Stimulated activated CD4-positive, alpha-beta T cell treated with anti-CD3 and anti-CD28 coated beads, Interleukin-1b, Interleukin-23, amount 100 ng/mL, for 24 hours (primary cell): ENCODE data around the gene LAMA5.
A peak's percentile ranks its signal among the peaks of the same experiment; 100 is the strongest.
"Not testable (repeated sequence)": the region's sequence is repeated elsewhere in the genome, so short reads cannot be mapped to it uniquely, and the experiment has no call there.

ENCODE experiments used
- DNase-seq, 4 experiments: peaks; one replicate each; pipeline ENCODE4 v3.0.0-alpha.2; 2020; ENCODE audit warnings: low read depth in 4 of 4, low spot score in 1 of 4

Gene LAMA5

GRCh38 chr20:62390317-62391164 lies 23.4 kb upstream of the LAMA5 start:
- DNase-seq: no peak

- DNase-seq: no peak
Observed at GRCh38 chr20:62389601-62390087, 22.5 kb upstream of the LAMA5 start.

DNA sequence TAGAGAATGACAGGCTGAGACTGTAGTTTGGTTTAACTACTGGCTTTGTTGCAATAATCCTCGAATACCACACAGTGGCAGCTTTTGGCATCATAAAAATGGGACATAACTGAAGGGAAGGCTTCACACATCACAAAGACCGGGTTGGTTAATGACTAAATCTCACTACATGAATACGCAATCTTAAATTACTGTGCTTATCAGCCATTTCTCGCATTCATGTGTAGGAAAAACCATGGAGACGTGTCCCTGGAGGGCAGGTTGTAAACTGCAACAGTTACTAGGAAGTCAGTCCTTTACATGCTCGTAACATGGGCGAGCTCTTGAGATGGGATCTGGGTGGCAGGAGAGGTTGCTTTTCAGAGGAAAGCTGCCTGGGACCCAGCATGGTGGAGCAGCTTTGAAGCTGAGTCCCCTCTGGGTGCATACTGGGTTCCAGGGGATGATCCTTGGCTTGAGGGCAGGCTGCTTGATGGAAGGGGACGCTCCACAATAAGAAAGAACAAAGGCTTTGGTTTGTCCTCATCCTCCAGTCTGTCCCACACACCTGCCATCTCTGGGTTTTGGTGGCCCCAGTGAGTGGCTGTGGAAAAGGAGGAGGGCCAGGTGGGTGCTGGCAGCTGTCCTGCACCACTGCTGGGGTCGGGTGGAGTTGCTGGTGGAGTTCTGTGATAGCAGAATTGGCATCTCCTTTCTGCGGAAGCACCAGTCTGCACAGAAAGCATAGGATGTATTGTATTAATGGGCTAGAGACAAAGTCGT lies 21.9 kb upstream of the LAMA5 start:
- DNase-seq: no peak

- no peak for DNase-seq
Observed at GRCh38 chr20:62387933-62388635, 21.0 kb upstream of the LAMA5 start.

DNA sequence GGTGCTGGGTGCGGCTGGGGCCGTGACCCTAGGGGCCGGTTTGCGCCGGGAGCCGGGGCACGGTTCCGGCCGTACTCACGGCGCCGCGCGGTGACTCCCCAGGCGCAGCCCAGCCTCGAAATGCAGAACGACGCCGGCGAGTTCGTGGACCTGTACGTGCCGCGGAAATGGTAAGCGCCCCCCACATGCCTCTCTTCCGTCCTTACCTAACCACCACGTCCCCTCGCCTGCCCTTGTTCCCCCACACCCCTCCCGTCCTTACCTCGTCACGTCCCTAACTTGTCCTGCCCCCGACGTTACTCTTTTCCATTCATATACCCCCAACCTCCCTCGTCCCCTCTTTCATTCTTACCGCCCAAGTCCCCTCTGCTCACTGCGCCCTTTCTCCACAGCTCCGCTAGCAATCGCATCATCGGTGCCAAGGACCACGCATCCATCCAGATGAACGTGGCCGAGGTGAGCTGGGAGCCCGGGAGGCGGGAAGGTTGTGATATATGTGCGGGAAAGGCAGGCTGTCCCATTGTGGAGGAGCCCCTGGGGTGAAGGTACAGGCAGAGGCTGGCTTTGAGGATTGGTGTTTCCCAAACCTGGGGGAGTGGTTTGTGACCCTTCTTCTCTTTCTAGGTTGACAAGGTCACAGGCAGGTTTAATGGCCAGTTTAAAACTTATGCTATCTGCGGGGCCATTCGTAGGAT lies 20.3 kb upstream of the LAMA5 start:
- DNase-seq: no peak

- peak; percentile 85 to 88 (median 86) for DNase-seq
Observed at GRCh38 chr20:62386383-62387218, 19.5 kb upstream of the LAMA5 start, which contains the start of gene RPS21. Gene RPS21, plus strand, starts transcription at chr20:62387103. Its CDS starts 236 bp downstream, at chr20:62387339.

DNA sequence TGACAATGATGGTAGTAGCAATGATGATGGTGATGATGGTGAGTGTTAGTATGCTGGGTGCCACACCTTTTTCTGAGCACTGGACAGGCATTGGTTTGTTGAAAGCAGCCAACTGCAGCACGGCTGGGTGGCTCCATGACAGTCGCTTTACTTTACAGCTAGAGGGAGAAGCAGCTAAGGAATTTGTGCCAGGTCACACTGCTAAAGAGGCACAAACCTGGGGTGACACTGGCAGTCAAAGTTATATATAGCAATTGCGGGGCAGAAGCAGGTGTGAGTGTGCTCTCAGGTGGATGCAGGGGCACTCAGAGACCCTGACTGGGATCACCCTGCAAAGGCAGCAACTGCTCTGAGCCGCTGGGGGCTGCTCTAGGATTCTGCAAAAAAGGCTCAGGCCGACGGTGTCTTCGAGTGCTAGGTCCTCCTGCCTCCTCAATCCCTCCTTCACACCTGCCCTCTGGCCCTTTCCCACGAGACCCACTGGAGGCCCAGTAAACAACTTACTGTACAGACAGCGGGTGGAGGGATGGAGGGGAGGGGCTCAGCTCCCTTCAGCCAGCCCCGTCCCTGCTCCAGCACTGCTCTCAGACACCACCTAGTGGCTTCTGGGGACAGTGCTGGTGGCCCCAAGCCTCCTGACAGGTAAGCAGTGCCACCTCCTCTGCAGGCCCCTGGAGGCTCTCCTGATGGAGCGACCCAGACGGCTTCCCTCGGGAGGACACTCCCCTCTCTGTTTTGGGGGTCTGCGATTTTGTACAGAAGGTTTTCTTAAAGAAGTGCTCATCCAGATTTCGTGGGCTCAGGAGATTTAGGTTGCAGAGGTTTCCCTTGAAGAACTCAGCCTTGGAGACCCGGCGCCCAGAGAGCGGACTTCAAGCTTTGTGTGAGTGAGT lies 15.4 kb upstream of the LAMA5 start:
- DNase-seq: peak; percentile 43 to 72 (median 54)

- DNase-seq: no peak
Observed at GRCh38 chr20:62381842-62382241, 14.7 kb upstream of the LAMA5 start.

- DNase-seq: no peak
Observed at GRCh38 chr20:62381202-62381797, 14.2 kb upstream of the LAMA5 start.

DNA sequence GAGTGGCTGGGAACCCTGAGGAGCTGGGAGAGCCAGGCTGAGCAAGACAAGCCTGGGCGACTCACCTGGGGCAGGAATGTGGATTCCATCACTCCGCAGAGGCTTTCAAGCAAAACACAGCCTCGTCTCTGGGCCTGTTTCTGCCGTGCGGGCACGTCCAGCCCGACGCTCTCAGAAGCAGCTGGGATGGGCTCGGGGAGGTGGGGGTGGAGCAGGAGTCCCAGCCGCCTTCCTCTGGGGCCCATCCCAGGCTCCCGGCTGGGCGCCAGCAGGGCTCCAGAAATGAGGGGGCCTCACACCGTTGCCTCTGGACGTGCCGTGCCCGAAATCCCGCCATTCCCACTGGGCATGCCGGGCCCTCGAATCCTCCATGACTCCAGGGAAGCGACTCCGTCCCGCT lies 11.1 kb upstream of the LAMA5 start:
- no peak for DNase-seq

DNA sequence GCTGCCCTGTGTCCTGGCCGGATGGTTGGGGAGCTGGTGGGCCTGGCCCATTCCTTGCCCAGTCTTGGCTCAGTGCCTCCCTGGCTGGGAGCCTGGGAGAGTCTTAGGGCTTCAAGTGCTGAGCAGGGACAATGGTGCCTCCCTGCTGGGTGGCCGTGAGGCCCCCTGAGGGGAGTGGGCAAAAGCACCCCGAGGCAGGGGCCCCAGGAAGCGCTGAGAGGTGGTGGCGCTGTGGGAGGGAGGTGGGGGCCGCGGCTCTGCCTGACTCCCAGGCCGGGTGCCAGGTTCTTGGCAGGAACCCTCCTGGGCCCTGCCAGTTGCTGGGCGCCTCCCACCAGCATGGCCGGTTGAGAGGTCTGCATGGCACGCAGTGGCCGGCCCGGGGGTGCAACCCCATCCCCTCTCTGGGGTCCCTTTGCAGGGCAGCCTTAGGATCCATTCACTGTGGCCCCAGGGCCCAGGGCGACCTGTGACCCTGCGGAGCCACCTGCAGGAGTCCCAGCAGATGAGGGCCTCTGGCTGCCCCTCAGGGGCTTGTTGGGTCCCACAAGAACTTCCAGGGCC lies 10.6 kb upstream of the LAMA5 start:
- no peak for DNase-seq

DNA sequence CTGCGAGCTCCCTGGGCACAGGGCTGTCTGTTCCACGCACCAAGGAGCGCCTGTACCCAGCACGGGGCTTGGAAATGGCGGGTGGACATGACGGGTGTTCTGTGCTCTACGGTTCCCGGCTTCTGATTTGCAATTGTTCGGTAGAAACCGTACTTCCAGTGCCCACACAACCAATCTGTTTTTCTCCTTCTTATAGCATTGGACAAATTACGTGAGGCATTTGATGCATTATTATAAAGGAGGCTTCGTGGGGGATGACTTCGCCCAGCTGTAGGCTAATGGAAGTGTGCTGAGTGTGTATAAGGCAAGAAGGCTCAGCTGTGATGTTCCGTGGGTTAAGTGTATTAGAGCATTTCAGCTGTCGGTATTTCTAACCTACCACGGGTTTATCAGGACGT lies 10.0 kb upstream of the LAMA5 start:
- DNase-seq: no peak

- DNase-seq: no peak
Observed at GRCh38 chr20:62376112-62377063, 9.3 kb upstream of the LAMA5 start.

GRCh38 chr20:62374331-62375152 lies 7.4 kb upstream of the LAMA5 start:
- DNase-seq: no peak

DNA sequence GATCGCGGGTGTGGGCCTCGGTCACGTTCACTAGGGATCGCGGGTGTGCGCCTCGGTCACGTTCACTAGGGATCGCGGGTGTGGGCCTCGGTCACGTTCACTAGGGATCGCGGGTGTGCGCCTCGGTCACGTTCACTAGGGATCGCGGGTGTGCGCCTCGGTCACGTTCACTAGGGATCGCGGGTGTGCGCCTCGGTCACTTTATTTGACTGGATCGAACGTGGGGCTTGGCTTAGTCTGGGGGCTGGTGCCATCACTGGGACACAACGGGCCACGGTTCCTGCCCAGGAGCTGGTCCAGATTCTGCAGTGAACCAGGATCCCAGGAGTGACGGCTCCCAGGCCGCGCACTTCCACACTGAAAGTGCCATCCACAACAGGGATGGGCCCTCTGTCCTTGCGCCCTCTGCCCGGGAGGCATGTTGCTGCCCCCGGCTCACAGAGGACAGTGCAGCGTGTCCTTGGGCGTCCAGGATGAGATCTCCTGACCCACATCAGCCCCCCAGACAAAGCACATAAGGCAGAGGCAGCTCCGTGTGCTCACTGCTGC lies 6.6 kb upstream of the LAMA5 start:
- DNase-seq: not testable (repeated sequence)
